Lower lobe of right lung (tissue), 2 donors: ENCODE results near the gene PIAS4. TPM values are rescaled to one million over a fixed set of nuclear protein-coding genes. Genes with fewer than 3 reads are reported as not detected.
A peak's percentile ranks its signal among the peaks of the same experiment; 100 is the strongest.

Source experiments
- ATAC-seq, 2 donors: fragments of 200-7000 bp; cut with Tn5 transposase; one replicate each; pipeline ENCODE4 v1.9.1; 2020 to 2022; ENCODE audit warnings: mild to moderate bottlenecking in 2 of 2, moderate library complexity in 2 of 2
- DNase-seq: peaks from one replicate; pipeline ENCODE4 v3.0.0-alpha.2; 2020
- H3K27ac ChIP-seq: fragments of 200-600 bp; one replicate; pipeline ENCODE4 v1.8.0; 2022
- H3K27me3 ChIP-seq: fragments of 200-600 bp; one replicate; pipeline ENCODE4 v1.8.0; 2022; ENCODE audit warnings: low read depth
- H3K36me3 ChIP-seq: fragments of 200-600 bp; one replicate; pipeline ENCODE4 v1.8.0; 2022; ENCODE audit warnings: mild to moderate bottlenecking
- H3K4me1 ChIP-seq: fragments of 200-600 bp; one replicate; pipeline ENCODE4 v1.8.0; 2022
- H3K4me3 ChIP-seq: fragments of 200-600 bp; one replicate; pipeline ENCODE4 v1.8.0; 2022; ENCODE audit warnings: mild to moderate bottlenecking
- H3K9me3 ChIP-seq: fragments of 200-600 bp; one replicate; pipeline ENCODE4 v1.8.0; 2022
- intact Hi-C: fragments of 100-400 bp; cut with DNase I; formaldehyde crosslinking; loops from one replicate; pipeline ENCODE4 v1.11.0; 2022
- total RNA-seq: library from RNA; stranded (reverse); fragmentation: NEBNext Ultra II Directional; extraction: Animal tissue kit (Norgen Biotek cat#: 25700); gene quantifications from one replicate; pipeline ENCODE4 v1.2.1, GENCODE V29; 2021
- TF ChIP-seq, protein P1 (sequence below): fragments of 200-600 bp; IDR thresholded peaks from one replicate; pipeline ENCODE4 v1.8.0; 2022; ENCODE audit warnings: antibody characterized with exemption, mild to moderate bottlenecking
- donor health status: DM: no; HTN: yes; CAD: no; lungs with severe emphysema.

Gene PIAS4
- total RNA-seq, 1 donor from 2014 or later, result 27.6 TPM

DNA sequence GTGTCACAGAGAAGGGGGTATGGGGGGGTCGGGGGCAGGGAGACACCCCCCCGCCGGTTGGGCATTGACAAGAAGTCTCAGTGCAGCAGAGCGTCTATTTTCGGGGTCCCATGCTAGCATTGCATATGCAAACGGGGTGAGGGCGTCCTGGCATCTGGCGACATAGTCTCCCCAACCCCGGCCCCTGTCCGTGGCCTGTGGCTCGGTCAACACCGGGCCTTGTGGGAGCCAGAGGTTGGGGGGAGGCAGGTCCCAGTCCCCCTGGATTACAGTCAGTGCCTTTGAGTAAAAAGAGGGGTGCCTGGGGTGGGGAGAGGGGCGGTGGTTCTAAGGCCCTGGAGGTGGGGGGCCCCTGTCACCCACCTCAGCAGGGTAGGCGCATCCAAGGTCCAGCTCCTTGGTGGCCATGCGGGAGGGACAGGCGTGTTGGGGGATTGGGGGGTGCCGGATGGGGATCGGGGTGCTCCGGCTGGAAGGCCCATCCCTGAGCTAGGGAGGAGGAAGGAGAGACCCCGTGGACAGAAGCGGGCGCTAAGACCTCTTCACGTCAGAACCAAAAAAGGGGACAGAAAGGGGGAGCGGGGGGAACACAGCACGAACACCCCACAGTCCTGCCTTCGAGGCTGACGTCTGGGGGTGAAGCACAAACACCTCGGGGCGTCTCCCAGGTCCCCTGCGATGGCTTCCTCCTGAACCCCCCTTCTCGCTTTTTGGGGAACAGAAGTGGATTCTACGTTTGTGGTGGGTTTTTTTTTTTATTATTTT, 38.2 kb downstream of the PIAS4 start:
- no peak overlapping the region for H3K4me3 ChIP-seq
- TF ChIP-seq, protein P1, sequence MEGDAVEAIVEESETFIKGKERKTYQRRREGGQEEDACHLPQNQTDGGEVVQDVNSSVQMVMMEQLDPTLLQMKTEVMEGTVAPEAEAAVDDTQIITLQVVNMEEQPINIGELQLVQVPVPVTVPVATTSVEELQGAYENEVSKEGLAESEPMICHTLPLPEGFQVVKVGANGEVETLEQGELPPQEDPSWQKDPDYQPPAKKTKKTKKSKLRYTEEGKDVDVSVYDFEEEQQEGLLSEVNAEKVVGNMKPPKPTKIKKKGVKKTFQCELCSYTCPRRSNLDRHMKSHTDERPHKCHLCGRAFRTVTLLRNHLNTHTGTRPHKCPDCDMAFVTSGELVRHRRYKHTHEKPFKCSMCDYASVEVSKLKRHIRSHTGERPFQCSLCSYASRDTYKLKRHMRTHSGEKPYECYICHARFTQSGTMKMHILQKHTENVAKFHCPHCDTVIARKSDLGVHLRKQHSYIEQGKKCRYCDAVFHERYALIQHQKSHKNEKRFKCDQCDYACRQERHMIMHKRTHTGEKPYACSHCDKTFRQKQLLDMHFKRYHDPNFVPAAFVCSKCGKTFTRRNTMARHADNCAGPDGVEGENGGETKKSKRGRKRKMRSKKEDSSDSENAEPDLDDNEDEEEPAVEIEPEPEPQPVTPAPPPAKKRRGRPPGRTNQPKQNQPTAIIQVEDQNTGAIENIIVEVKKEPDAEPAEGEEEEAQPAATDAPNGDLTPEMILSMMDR, result no peak
- ATAC-seq (no peak), DNase-seq (no peak)
- intact Hi-C loops, result no loop called here
- no peak overlapping the region for H3K27ac ChIP-seq
- H3K36me3 ChIP-seq, result peaks cover 71% of the 10 kb centered on the region
- H3K9me3 ChIP-seq, result no peaks in the 10 kb centered on the region
- H3K4me1 ChIP-seq, result peaks cover 19% of the 10 kb centered on the region
- H3K27me3 ChIP-seq, result no peaks in the 10 kb centered on the region

DNA sequence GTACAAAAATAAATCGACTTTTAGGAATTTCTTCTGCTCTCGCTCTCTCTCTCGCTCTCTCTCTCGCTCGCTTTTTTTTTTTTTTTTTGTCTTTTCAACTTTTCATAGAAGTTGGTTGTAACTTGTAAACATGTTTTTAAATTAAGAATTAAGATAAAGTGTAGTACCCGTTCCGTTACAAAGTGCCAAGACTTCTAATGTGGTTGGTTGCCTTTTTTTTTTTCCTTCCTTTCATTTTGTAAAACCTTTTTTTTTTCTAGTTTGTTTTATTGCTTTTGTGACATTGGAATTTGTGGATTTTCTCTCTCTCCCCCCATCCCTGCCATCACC, 38.8 kb downstream of the PIAS4 start:
- intact Hi-C loops, result no loop called here
- no peak for DNase-seq
- Histone ChIP-seq H3K4me3 (no peak overlapping the region), H3K36me3 (peaks cover 71% of the 10 kb centered on the region), H3K4me1 (peaks cover 21% of the 10 kb centered on the region), H3K27me3 (no peaks in the 10 kb centered on the region), H3K27ac (no peak overlapping the region), H3K9me3 (no peaks in the 10 kb centered on the region)
- TF ChIP-seq, protein P1, result no peak
- no peak for ATAC-seq

DNA sequence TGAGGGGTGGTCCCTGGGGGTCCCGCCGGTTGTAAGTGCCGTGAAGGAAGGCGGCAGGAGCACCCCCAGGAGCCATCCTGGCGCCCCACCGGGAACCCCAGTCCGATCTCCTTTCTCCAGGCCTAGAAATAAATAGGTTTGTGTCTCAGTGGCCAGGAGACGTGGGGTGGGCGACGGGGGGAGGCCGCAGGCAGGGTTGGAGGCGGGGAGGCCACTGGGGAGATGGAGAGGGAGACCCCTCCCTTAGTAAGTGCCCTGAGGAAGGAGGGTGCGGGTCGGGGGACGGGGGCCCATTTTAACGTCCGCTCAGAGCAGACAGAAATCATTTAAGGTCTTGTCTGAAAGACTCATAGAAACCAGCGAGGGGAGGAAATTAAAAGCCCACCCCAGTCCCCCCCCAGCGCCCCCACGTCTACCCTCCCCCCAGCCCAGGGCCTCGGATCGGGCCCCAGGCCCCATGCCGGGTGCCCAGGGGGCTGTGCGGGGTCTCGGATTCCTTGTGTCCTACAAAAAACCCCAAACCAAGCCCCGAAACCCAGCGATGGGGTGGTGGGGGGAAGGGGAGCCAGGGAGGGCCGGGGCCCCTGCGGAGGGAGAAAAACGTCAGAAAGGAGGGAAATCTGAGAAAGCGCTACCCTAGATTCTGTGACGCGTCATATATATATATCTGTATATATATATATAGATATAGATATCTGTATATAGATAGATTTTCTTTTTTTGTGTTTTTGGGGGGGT, 39.6 kb downstream of the PIAS4 start:
- DNase-seq, result no peak
- intact Hi-C loops, result no loop called here
- H3K36me3 ChIP-seq, result peaks cover 69% of the 10 kb centered on the region

DNA sequence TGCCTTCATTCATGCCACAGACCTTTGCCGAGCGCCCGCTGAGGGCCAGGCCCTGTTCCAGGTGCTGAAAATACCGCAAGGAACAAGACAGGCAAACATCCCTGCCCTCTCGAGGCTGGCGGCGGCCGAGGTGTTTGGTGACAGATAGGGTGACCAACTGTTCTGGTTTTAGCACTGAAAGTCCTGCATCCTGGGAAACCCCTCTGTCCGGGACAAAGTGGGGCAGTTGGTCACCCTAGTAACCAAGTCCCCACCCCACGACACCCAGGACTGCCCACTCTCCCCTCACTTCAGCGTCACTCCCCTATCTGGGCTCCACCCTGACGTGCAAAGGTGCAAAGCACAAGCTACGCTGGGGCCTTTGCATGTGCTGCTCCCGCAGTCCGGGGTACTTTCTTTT, 41.9 kb downstream of the PIAS4 start:
- intact Hi-C loops, result no loop called here
- DNase-seq (peak; percentile 46), ATAC-seq (no peak)
- no peak overlapping the region for H3K4me3 ChIP-seq
- H3K27ac ChIP-seq, result no peak overlapping the region
- H3K4me1 ChIP-seq, result peaks cover 32% of the 10 kb centered on the region
- H3K27me3 ChIP-seq, result no peaks in the 10 kb centered on the region
- H3K9me3 ChIP-seq, result no peaks in the 10 kb centered on the region
- TF ChIP-seq, protein P1, result no peak
- H3K36me3 ChIP-seq, result peaks cover 82% of the 10 kb centered on the region

More for the DNA sequence above, 39.6 kb downstream of the PIAS4 start:
- H3K4me1 ChIP-seq, result peaks cover 27% of the 10 kb centered on the region
- H3K27me3 ChIP-seq, result no peaks in the 10 kb centered on the region
- no peak overlapping the region for H3K27ac ChIP-seq
- ATAC-seq, result no peak
- H3K4me3 ChIP-seq, result no peak overlapping the region
- TF ChIP-seq, protein P1, result no peak
- H3K9me3 ChIP-seq, result no peaks in the 10 kb centered on the region

DNA sequence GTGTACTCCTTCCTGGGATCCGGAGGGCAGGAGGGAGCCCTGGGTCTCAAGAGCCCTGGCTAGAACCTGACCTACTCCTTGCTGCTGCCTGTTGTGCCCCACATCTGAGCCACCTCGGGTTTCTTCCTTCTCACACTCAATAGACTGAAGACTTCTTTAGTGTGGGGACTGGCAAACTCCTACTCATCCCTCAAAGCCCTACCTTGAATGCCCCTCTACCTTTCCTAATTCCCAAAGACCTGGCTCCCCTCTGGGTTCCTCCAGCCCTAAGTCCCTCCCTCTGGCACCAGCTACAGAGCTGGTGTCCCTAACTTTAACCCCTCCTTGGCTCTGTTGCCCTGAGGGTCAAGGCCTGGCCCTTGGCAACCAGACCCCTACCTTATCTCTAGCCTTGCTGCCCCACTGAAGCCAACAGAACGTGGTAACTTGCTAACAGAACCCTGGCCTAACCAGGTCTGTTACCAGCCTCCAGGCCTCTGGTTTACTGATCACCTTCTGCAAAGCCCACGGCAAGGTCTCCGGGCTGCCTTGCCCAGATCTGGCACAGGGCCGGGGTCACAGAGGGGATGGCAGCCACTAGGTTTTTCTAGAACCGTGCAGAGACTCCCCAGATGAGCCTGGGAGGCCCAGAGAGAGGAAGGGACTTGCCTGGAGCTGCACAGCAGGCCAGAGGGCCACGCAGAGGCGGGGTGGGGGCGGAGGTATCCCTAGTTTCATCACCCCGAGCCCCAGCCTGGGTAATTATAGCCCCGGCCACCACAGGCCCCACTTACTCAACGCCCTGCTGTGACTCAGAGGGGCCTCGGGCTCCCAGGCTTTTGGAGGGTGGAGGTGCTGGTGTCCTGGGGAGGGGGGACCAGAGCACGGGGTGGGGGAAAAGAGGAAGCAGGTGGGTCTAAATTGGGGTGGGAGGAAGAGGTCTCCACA, 43.9 kb downstream of the PIAS4 start:
- Histone ChIP-seq H3K4me1 (peaks cover 28% of the 10 kb centered on the region), H3K9me3 (no peaks in the 10 kb centered on the region), H3K36me3 (peaks cover 79% of the 10 kb centered on the region), H3K4me3 (no peak overlapping the region), H3K27me3 (no peaks in the 10 kb centered on the region), H3K27ac (peak overlapping the region; percentile 60)
- peak; percentile 53 to 60 for ATAC-seq
- intact Hi-C loops, result no loop called here
- peak; percentile 80 for DNase-seq
- TF ChIP-seq, protein P1, result no peak
